Liver (tissue), 9 donors: ENCODE results near the gene RBM20. TPM values are rescaled to one million over a fixed set of nuclear protein-coding genes. Genes with fewer than 3 reads are reported as not detected.

Source experiments
- DNase-seq: peaks from one replicate; pipeline ENCODE4 v3.0.0-alpha.2; 2017; ENCODE audit warnings: low spot score
- H3K27ac ChIP-seq, 2 donors: one replicate each; pipeline ENCODE4 v1.7.0; 2013; ENCODE audit warnings: inconsistent platforms in 2 of 2, low read length in 2 of 2, control low read depth in 1 of 2, low read depth in 1 of 2, mild to moderate bottlenecking in 1 of 2
- H3K27me3 ChIP-seq, 4 donors: one replicate each; pipeline versions ENCODE4 v1.6.1 to v1.7.0; 2013; ENCODE audit warnings: low read length in 3 of 4, inconsistent platforms in 1 of 4, mild to moderate bottlenecking in 1 of 4, moderate library complexity in 1 of 4; ENCODE audit not compliant: control insufficient read depth in 4 of 4, insufficient read depth in 4 of 4
- H3K36me3 ChIP-seq, 4 donors: one replicate each; pipeline versions ENCODE4 v1.6.1 to v1.7.0; 2013; ENCODE audit warnings: low read length in 3 of 4, mild to moderate bottlenecking in 3 of 4, low read depth in 1 of 4, moderate library complexity in 1 of 4; ENCODE audit not compliant: control insufficient read depth in 4 of 4, insufficient read depth in 3 of 4
- H3K4me1 ChIP-seq, 4 donors: one replicate each; pipeline versions ENCODE4 v1.6.1 to v1.7.0; 2013; ENCODE audit warnings: low read length in 3 of 4, mild to moderate bottlenecking in 3 of 4, moderate library complexity in 1 of 4; ENCODE audit not compliant: control insufficient read depth in 4 of 4, insufficient read depth in 4 of 4
- H3K4me3 ChIP-seq, 3 donors: one replicate each; pipeline versions ENCODE4 v1.6.1 to v1.7.0; 2013; ENCODE audit warnings: low read length in 3 of 3, control low read depth in 1 of 3, low read depth in 1 of 3, mild to moderate bottlenecking in 1 of 3
- H3K9ac ChIP-seq, 2 donors: one replicate each; pipeline ENCODE4 v1.7.0; 2013; ENCODE audit warnings: low read length in 2 of 2, mild to moderate bottlenecking in 2 of 2, moderate library complexity in 2 of 2, control low read depth in 1 of 2, low read depth in 1 of 2
- H3K9me3 ChIP-seq, 4 donors: one replicate each; pipeline versions ENCODE4 v1.6.1 to v1.7.0; 2013; ENCODE audit warnings: low read length in 3 of 4; ENCODE audit not compliant: control insufficient read depth in 4 of 4
- ATF3 ChIP-seq: IDR thresholded peaks from 2 replicates; pipeline ENCODE4 v1.6.1; 2016; ENCODE audit warnings: antibody characterized with exemption
- CTCF ChIP-seq: fragments of 150-350 bp; IDR thresholded peaks from 2 replicates; pipeline ENCODE4 v1.5.1; 2017; ENCODE audit warnings: improper control_type of control experiment, low read depth, low read length; ENCODE audit not compliant: missing input control
- EGR1 ChIP-seq, 2 donors: IDR thresholded peaks; 2 replicates each; pipeline ENCODE4 v1.6.1; 2016 to 2018; ENCODE audit warnings: antibody characterized with exemption in 2 of 2, low read depth in 2 of 2
- FOXA1 ChIP-seq: IDR thresholded peaks from 2 replicates; pipeline ENCODE4 v1.6.1; 2016; ENCODE audit warnings: antibody characterized with exemption
- FOXA2 ChIP-seq: IDR thresholded peaks from 2 replicates; pipeline ENCODE4 v1.6.1; 2016; ENCODE audit warnings: antibody characterized with exemption
- GABPA ChIP-seq, 2 donors: IDR thresholded peaks in 1 of 2; conservative IDR thresholded peaks in 1 of 2; 2 replicates each; pipeline ENCODE4 v1.6.1; 2016; ENCODE audit warnings: antibody characterized with exemption in 2 of 2, mild to moderate bottlenecking in 1 of 2, moderate library complexity in 1 of 2
- HNF4A ChIP-seq, 2 donors: conservative IDR thresholded peaks; 2 replicates each; pipeline ENCODE4 v1.6.1; 2016; ENCODE audit warnings: antibody characterized with exemption in 2 of 2, mild to moderate bottlenecking in 2 of 2
- HNF4G ChIP-seq: IDR thresholded peaks from 2 replicates; pipeline ENCODE4 v1.6.1; 2016; ENCODE audit warnings: antibody characterized with exemption
- JUND ChIP-seq, 2 donors: IDR thresholded peaks; 2 replicates each; pipeline ENCODE4 v1.6.1; 2016; ENCODE audit warnings: antibody characterized with exemption in 2 of 2
- MAX ChIP-seq: IDR thresholded peaks from 2 replicates; pipeline ENCODE4 v1.6.1; 2016; ENCODE audit warnings: antibody characterized with exemption
- NR2F2 ChIP-seq: IDR thresholded peaks from 2 replicates; pipeline ENCODE4 v1.6.1; 2016; ENCODE audit warnings: antibody characterized with exemption
- RAD21 ChIP-seq, 2 donors: IDR thresholded peaks; 2 replicates each; pipeline ENCODE4 v1.6.1; 2016; ENCODE audit warnings: antibody characterized with exemption in 2 of 2, mild to moderate bottlenecking in 2 of 2
- REST ChIP-seq: IDR thresholded peaks from 2 replicates; pipeline ENCODE4 v1.6.1; 2016; ENCODE audit warnings: antibody characterized with exemption, mild to moderate bottlenecking
- RXRA ChIP-seq, 2 donors: IDR thresholded peaks; 2 replicates each; pipeline ENCODE4 v1.6.1; 2017 to 2018; ENCODE audit warnings: antibody characterized with exemption in 2 of 2, mild to moderate bottlenecking in 1 of 2
- SP1 ChIP-seq: IDR thresholded peaks from 2 replicates; pipeline ENCODE4 v1.6.1; 2018; ENCODE audit warnings: antibody characterized with exemption, mild to moderate bottlenecking
- TAF1 ChIP-seq: conservative IDR thresholded peaks from 2 replicates; pipeline ENCODE4 v1.6.1; 2016; ENCODE audit warnings: antibody characterized with exemption, mild to moderate bottlenecking
- YY1 ChIP-seq: IDR thresholded peaks from 2 replicates; pipeline ENCODE4 v1.6.1; 2016; ENCODE audit warnings: antibody characterized with exemption, mild to moderate bottlenecking
- ZBTB33 ChIP-seq: IDR thresholded peaks from 2 replicates; pipeline ENCODE4 v1.6.1; 2016; ENCODE audit warnings: antibody characterized with exemption
- WGBS: extraction: QIAGEN DNeasy Blood & Tissue Kit; methylation state at CpG from one replicate; pipeline ENCODE4 v1.1.7; 2013; 5-methylcytosine and 5-hydroxymethylcytosine counted together
- polyA plus RNA-seq, 2 donors: library from polyadenylated mRNA; stranded (reverse) in 1 of 2; unstranded in 1 of 2; fragments of 200-250 nt in 1 of 2; fragments of >200 nt in 1 of 2; fragmentation: Nextera tagmentation in 1 of 2; extraction: Ambion mirVana in 1 of 2; gene quantifications; one replicate each; pipeline versions ENCODE4 v1.2.1 to v1.2.3, GENCODE V29; 2013 to 2015
- total RNA-seq, 2 donors: library from RNA; depleted of rRNA; stranded (reverse); fragments of >200 nt; gene quantifications; one replicate each; pipeline ENCODE4 v1.2.3, GENCODE V29; 2014
- donor health status: healthy.
- donor health status: healthy.
- donor health status: healthy.
- donor health status: healthy.
- donor health status: healthy.

The RBM20 gene
- total and polyA plus RNA-seq, 4 donors = 0.03 to 0.08 (median 0.05) TPM; not detected in 1

GRCh38 chr10:110708776-110709443 lies 64.8 kb downstream of the RBM20 start:
- no peaks in the 10 kb centered on the region for H3K36me3 ChIP-seq
- no peak overlapping the region for H3K9ac ChIP-seq
- H3K27me3 ChIP-seq = no peaks in the 10 kb centered on the region
- DNase-seq = no peak
- peak overlapping the region; percentile 62 to 67 for H3K27ac ChIP-seq
- H3K4me1 ChIP-seq = peaks cover 0 to 24% (median 19%) of the 10 kb centered on the region in 4 donors
- 36% methylated on average over 8 of the region's 8 CpGs for WGBS
- no peak for TF ChIP-seq CTCF
- peak; percentile 42 for TF ChIP-seq NR2F2
- peak in 1 of 2 donors; percentile 60 for TF ChIP-seq RAD21 (IDR thresholded peaks at IDR 0.05)
- TF ChIP-seq HNF4G = peak; percentile 45
- TF ChIP-seq RXRA (IDR thresholded peaks at IDR 0.05) = peak; percentile 96
- no peak for TF ChIP-seq EGR1 (IDR thresholded peaks at IDR 0.05; ENCODE audit: low read depth in 2 of 2)
- peak; percentile 26 for TF ChIP-seq MAX
- TF ChIP-seq FOXA2 = peak; percentile 72
- peak; percentile 88 for TF ChIP-seq SP1
- TF ChIP-seq TAF1 = no peak
- peak; percentile 71 for TF ChIP-seq YY1
- TF ChIP-seq HNF4A (conservative IDR thresholded peaks at IDR 0.05) = peak; percentile 78 to 83
- TF ChIP-seq JUND (IDR thresholded peaks at IDR 0.05) = peak; percentile 46 to 49
- no peak for TF ChIP-seq ATF3
- TF ChIP-seq GABPA (IDR thresholded peaks at IDR 0.05 in 1 of 2, conservative IDR thresholded peaks at IDR 0.05 in 1 of 2) = no peak
- TF ChIP-seq REST = no peak
- TF ChIP-seq FOXA1 = peak; percentile 60
- TF ChIP-seq ZBTB33 = peak; percentile 26
- H3K9me3 ChIP-seq = no peaks in the 10 kb centered on the region
- no peak overlapping the region for H3K4me3 ChIP-seq
